Measurements from ENCODE around the gene GAK.

DNA sequence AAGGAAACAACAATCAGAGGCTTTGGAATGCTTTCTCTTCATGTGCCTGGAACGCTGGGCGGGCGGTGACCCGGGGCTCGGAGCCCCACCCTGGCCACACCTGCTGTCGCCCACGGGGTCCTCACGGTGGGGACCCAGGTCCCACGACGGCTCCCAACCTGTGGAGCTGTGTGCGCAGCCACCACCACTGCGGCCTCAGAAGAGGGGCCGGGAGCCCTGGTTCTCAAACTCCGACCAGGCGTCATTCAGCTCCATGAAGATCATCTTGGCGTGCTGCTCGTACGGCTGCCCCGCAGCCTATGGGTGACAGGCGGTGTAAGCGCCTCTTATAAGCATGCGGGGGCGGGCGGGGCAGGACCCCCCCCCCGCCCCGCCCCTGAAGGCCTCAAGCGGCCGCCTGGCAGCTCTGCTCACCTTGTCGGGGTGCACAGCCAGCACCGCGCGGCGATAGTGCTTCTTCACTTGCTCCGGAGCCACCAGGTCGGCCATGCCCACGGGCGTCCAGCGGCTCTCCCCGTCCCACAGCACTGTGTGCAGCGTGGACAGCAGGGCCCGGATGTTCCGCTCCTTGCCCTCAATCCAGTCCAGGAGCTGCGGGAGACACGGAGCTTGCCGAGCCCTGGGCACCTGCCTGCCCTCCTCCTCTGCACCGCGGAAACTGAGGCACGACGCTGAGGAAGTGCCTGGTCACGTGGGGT is 82.5 kb downstream of the GAK start:
- TF ChIP-seq, protein P1, sequence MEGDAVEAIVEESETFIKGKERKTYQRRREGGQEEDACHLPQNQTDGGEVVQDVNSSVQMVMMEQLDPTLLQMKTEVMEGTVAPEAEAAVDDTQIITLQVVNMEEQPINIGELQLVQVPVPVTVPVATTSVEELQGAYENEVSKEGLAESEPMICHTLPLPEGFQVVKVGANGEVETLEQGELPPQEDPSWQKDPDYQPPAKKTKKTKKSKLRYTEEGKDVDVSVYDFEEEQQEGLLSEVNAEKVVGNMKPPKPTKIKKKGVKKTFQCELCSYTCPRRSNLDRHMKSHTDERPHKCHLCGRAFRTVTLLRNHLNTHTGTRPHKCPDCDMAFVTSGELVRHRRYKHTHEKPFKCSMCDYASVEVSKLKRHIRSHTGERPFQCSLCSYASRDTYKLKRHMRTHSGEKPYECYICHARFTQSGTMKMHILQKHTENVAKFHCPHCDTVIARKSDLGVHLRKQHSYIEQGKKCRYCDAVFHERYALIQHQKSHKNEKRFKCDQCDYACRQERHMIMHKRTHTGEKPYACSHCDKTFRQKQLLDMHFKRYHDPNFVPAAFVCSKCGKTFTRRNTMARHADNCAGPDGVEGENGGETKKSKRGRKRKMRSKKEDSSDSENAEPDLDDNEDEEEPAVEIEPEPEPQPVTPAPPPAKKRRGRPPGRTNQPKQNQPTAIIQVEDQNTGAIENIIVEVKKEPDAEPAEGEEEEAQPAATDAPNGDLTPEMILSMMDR (IDR thresholded peaks at IDR 0.05; ENCODE audit: insufficient read depth, low read depth, low read length), result no peak
- TF ChIP-seq EZH2 (IDR thresholded peaks at IDR 0.05; ENCODE audit: insufficient read depth, low read length), result no peak

Measured in astrocyte (in vitro differentiated cells and primary cell).